Endothelial cell (in vitro differentiated cells): ENCODE data around the gene C20orf141. TPM values are rescaled to one million over a fixed set of nuclear protein-coding genes. Genes with fewer than 3 reads are reported as not detected.
A peak's percentile ranks its signal among the peaks of the same experiment; 100 is the strongest.

Experiments used
- DNase-seq: peaks from one replicate; pipeline ENCODE4 v3.0.0; 2021; ENCODE audit warnings: low spot score
- H3K27ac Mint-ChIP-seq: one replicate; pipeline ENCODE4 v1.8.0; 2021; ENCODE audit warnings: mixed read lengths, inconsistent platforms; ENCODE audit not compliant: unreplicated experiment
- H3K27me3 Mint-ChIP-seq: one replicate; pipeline ENCODE4 v1.8.0; 2021; ENCODE audit warnings: mild to moderate bottlenecking, moderate library complexity, mixed read lengths, inconsistent platforms; ENCODE audit not compliant: unreplicated experiment
- H3K36me3 Mint-ChIP-seq: one replicate; pipeline ENCODE4 v1.8.0; 2021; ENCODE audit warnings: mild to moderate bottlenecking, low read depth, mixed read lengths, inconsistent platforms; ENCODE audit not compliant: unreplicated experiment
- H3K4me1 Mint-ChIP-seq: one replicate; pipeline ENCODE4 v1.8.0; 2021; ENCODE audit warnings: mild to moderate bottlenecking, mixed read lengths, inconsistent platforms; ENCODE audit not compliant: unreplicated experiment
- H3K4me3 Mint-ChIP-seq: one replicate; pipeline ENCODE4 v1.8.0; 2021; ENCODE audit warnings: mild to moderate bottlenecking, mixed read lengths, inconsistent platforms; ENCODE audit not compliant: unreplicated experiment
- H3K9me3 Mint-ChIP-seq: one replicate; pipeline ENCODE4 v1.8.0; 2021; ENCODE audit warnings: mixed read lengths, inconsistent platforms; ENCODE audit not compliant: unreplicated experiment
- total RNA-seq: library from RNA; stranded (reverse); fragmentation: NEBNext Ultra II Directional; extraction: Animal tissue kit (Norgen Biotek cat#: 25700); gene quantifications from one replicate; pipeline ENCODE4 v1.2.1, GENCODE V29; 2021; ENCODE audit not compliant: unreplicated experiment
- TF ChIP-seq, protein P1 (sequence below): fragments of 200-600 bp; sonication (generic); IDR thresholded peaks from one replicate; pipeline ENCODE4 v1.5.0; 2021; ENCODE audit warnings: antibody characterized with exemption; ENCODE audit not compliant: unreplicated experiment

C20orf141 gene
- total RNA-seq, 1 donor from 2014 or later: not detected

- DNase-seq: no peak
- no peak overlapping the region for H3K4me3 Mint-ChIP-seq
- peaks cover 27% of the 10 kb centered on the region for H3K4me1 Mint-ChIP-seq
- no peak overlapping the region for H3K27ac Mint-ChIP-seq
- TF ChIP-seq, protein P1, sequence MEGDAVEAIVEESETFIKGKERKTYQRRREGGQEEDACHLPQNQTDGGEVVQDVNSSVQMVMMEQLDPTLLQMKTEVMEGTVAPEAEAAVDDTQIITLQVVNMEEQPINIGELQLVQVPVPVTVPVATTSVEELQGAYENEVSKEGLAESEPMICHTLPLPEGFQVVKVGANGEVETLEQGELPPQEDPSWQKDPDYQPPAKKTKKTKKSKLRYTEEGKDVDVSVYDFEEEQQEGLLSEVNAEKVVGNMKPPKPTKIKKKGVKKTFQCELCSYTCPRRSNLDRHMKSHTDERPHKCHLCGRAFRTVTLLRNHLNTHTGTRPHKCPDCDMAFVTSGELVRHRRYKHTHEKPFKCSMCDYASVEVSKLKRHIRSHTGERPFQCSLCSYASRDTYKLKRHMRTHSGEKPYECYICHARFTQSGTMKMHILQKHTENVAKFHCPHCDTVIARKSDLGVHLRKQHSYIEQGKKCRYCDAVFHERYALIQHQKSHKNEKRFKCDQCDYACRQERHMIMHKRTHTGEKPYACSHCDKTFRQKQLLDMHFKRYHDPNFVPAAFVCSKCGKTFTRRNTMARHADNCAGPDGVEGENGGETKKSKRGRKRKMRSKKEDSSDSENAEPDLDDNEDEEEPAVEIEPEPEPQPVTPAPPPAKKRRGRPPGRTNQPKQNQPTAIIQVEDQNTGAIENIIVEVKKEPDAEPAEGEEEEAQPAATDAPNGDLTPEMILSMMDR: no peak
- H3K36me3 Mint-ChIP-seq: peaks cover 26% of the 10 kb centered on the region
- H3K9me3 Mint-ChIP-seq: no peaks in the 10 kb centered on the region
- H3K27me3 Mint-ChIP-seq: peaks cover 19% of the 10 kb centered on the region
These were observed 17.4 kb upstream of the C20orf141 start for GRCh38 chr20:2797136-2797983.

DNA sequence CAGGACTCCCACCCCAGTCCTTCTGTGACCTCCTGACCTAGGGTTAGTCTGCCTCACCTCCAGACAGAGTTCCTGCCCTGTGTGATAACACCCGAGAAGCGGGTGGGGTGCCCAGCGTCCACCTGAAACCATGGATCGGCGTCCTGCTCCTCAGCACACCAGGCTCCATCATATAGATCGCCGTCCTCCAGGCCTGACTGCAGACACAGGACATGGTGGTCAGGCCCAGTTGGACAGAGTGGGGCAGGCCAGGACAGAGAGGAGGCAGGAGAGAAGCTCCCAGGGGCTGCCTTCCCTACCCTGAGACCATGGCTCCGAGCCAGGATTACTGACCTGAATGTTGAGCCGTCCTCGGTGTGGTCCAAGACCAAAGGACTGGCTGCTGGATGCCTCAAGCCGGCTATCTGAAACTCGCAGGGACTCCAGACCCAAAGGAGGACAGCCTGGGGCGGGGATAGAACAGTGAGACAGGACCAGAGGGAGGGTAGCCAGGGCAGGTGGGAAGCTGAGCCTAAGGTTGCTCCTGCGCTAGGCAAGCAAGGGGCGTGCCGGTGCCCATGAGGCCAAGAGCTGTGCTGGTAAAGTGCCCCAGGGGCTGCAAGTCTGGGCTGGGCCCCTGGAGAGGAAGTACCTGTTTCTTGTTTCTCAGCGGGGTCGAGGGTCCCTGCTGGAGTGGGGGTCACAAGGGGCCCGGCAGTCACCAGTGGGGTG lies 16.5 kb upstream of the C20orf141 start:
- peaks cover 26% of the 10 kb centered on the region for H3K36me3 Mint-ChIP-seq
- H3K4me1 Mint-ChIP-seq: peaks cover 27% of the 10 kb centered on the region

DNA sequence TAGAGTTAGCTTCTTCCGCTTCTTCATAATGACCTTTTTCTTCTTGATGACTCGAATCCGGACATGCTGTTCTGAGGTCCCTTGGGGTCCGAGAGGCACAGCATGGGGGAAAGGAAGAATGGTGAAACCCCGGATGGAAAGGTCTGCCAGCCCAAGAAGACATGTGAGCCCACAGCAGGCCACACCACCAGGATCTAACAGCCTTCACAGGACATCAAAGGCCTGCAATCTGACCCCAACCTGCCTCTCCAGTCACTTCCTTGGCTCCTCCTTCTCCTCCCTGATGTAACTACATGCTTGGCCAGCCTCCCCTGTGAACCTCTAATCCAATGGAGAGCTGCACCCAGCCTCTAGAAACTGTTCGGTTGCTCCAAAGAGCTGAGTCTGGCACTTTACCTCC lies 16.0 kb upstream of the C20orf141 start:
- Mint-ChIP-seq H3K27me3 (peaks cover 19% of the 10 kb centered on the region), H3K36me3 (peaks cover 28% of the 10 kb centered on the region), H3K27ac (peak overlapping the region; percentile 92), H3K4me1 (peaks cover 27% of the 10 kb centered on the region), H3K4me3 (peak overlapping the region; percentile 99), H3K9me3 (no peaks in the 10 kb centered on the region)
- TF ChIP-seq, protein P1: no peak
- DNase-seq: no peak

More for the DNA sequence above, 16.5 kb upstream of the C20orf141 start:
- DNase-seq: no peak
- H3K27ac Mint-ChIP-seq: no peak overlapping the region
- H3K27me3 Mint-ChIP-seq: peaks cover 19% of the 10 kb centered on the region
- no peaks in the 10 kb centered on the region for H3K9me3 Mint-ChIP-seq
- TF ChIP-seq, protein P1: no peak
- peak overlapping the region; percentile 99 for H3K4me3 Mint-ChIP-seq

DNA sequence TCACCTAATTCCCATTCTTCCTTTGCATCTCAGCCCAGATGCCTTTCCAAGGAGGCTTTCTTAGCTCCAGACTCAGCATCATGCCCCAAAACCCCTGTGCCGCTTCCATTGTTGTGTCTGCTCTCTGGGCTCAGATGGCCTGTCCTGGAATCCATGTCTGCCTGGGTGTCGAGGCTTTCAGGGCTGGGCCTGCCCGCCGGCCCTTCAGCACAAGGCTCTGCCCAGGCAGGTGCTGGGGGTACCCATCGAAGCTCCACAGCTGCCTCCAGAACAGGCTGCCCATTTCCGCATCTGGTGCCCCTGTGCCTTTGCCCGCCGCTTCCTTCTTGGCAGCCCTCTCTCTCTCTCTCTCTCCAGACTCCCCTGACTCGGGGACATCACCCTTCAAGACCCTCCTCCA lies 15.5 kb upstream of the C20orf141 start:
- H3K9me3 Mint-ChIP-seq: no peaks in the 10 kb centered on the region
- peaks cover 19% of the 10 kb centered on the region for H3K27me3 Mint-ChIP-seq
- H3K36me3 Mint-ChIP-seq: peaks cover 30% of the 10 kb centered on the region
- DNase-seq: no peak
- peaks cover 28% of the 10 kb centered on the region for H3K4me1 Mint-ChIP-seq
- TF ChIP-seq, protein P1: no peak
- peak overlapping the region; percentile 92 for H3K27ac Mint-ChIP-seq
- H3K4me3 Mint-ChIP-seq: peak overlapping the region; percentile 99
